ENCODE measurements around the gene SLC31A1. TPM values are rescaled to one million over a fixed set of nuclear protein-coding genes. Genes with fewer than 3 reads are reported as not detected.
"Not testable (repeated sequence)": the region's sequence is repeated elsewhere in the genome, so short reads cannot be mapped to it uniquely, and the experiment has no call there.

The SLC31A1 gene
- total and polyA plus RNA-seq, 8 donors, result 2.5 to 16.1 (median 10.5) TPM

- TF ChIP-seq CTCF (IDR thresholded peaks at IDR 0.05), result no peak
- no peak overlapping the region for H3K4me3 ChIP-seq
- H3K27ac ChIP-seq, result no peak overlapping the region
- intact Hi-C loops (cut with DNase I), result no loop called here
- 93 to 95% methylated on average over 6 of the region's 6 CpGs for WGBS, 2 donors
- peaks cover 7 to 74% (median 47%) of the 10 kb centered on the region in 3 donors for H3K36me3 ChIP-seq
- no peaks in the 10 kb centered on the region for H3K4me1 ChIP-seq
- DNase-seq (no peak), ATAC-seq (no peak), FAIRE-seq (no peak)
- H3K9me3 ChIP-seq, result no peaks in the 10 kb centered on the region
- H3K27me3 ChIP-seq, result no peaks in the 10 kb centered on the region
Observed at GRCh38 chr9:113290052-113290607, 68.8 kb downstream of the SLC31A1 start.

GRCh38 chr9:113293285-113293878 is 72.0 kb downstream of the SLC31A1 start:
- DNase-seq (no peak), FAIRE-seq (no peak), ATAC-seq (no peak)
- WGBS, 2 donors, result 84 to 88% methylated on average over 7 of the region's 7 CpGs
- intact Hi-C loops (cut with DNase I), result no loop called here
- Histone ChIP-seq H3K36me3 (peaks cover 7 to 46% (median 28%) of the 10 kb centered on the region in 3 donors), H3K27me3 (no peaks in the 10 kb centered on the region), H3K4me1 (no peaks in the 10 kb centered on the region), H3K27ac (no peak overlapping the region), H3K9me3 (no peaks in the 10 kb centered on the region), H3K4me3 (no peak overlapping the region)
- TF ChIP-seq CTCF (IDR thresholded peaks at IDR 0.05), result no peak

GRCh38 chr9:113296247-113296646 is 74.9 kb downstream of the SLC31A1 start:
- H3K27me3 ChIP-seq; intact Hi-C loops (cut with DNase I); FAIRE-seq; H3K27ac ChIP-seq; DNase-seq; H3K4me1 ChIP-seq; H3K4me3 ChIP-seq; ATAC-seq; H3K9me3 ChIP-seq: not testable (repeated sequence)
- peaks cover 3 to 18% (median 10%) of the 10 kb centered on the region in 3 donors for H3K36me3 ChIP-seq
- 82 to 86% methylated on average over 8 of the region's 8 CpGs for WGBS, 2 donors

GRCh38 chr9:113296796-113297558 is 75.6 kb downstream of the SLC31A1 start:
- WGBS, 2 donors, result 55 to 66% methylated on average over 9 of the region's 9 CpGs
- ATAC-seq (no peak), DNase-seq (no peak), FAIRE-seq (no peak)
- Histone ChIP-seq H3K27me3 (no peaks in the 10 kb centered on the region), H3K4me3 (no peak overlapping the region), H3K4me1 (no peaks in the 10 kb centered on the region), H3K9me3 (no peaks in the 10 kb centered on the region), H3K27ac (no peak overlapping the region), H3K36me3 (peaks cover 3 to 10% (median 3%) of the 10 kb centered on the region in 3 donors)
- no peak for TF ChIP-seq CTCF (IDR thresholded peaks at IDR 0.05)
- intact Hi-C loops (cut with DNase I), result no loop called here

DNA sequence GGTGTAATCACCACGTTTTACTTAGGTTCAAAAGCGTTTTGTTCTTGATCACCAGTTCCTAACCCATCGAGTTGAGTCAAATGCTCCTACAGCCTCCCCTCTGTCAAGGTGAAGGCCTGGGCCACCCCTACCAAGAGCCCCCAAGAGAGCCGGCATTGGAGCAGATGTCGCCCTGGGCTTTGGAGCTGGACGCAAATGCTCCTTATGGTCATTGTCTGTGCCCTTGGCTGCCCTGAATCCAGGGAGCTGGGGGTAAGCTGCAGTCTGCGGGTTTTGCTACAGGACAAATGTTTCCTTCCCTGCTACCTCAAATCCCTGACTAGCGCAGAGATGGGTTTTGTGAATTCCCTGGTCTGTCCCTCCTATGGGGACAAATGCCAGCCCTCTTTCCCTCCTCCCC is 77.0 kb downstream of the SLC31A1 start:
- H3K36me3 ChIP-seq, result no peaks in the 10 kb centered on the region
- H3K27ac ChIP-seq, result no peak overlapping the region
- intact Hi-C loops (cut with DNase I), result no loop called here
- H3K4me3 ChIP-seq, result no peak overlapping the region
- no peaks in the 10 kb centered on the region for H3K27me3 ChIP-seq
- no peak for DNase-seq
- no peaks in the 10 kb centered on the region for H3K4me1 ChIP-seq
- FAIRE-seq, result no peak
- ATAC-seq, result no peak
- TF ChIP-seq CTCF (IDR thresholded peaks at IDR 0.05), result no peak
- no peaks in the 10 kb centered on the region for H3K9me3 ChIP-seq
- WGBS, 2 donors, result 72 to 84% methylated on average over 8 of the region's 8 CpGs
